K562 (cell line): ENCODE results near the gene GZMM. TPM values are rescaled to one million over a fixed set of nuclear protein-coding genes. Genes with fewer than 3 reads are reported as not detected.

ENCODE experiments used
- ATF1 ChIP-seq, 2 experiments: fragments of 450-650 bp in 1 of 2; IDR thresholded peaks; 2 replicates each; pipeline ENCODE4 v1.6.1; 2016; ENCODE audit warnings: missing compliant biosample characterization in 1 of 2, missing genetic modification characterization in 1 of 2
- CBFB ChIP-seq: sonication (generic); formaldehyde crosslinking; IDR thresholded peaks from 2 replicates; pipeline ENCODE4 v1.4.0; 2020; ENCODE audit warnings: mild to moderate bottlenecking, missing genetic modification reagents
- CBX3 ChIP-seq, 2 experiments: IDR thresholded peaks; 1 replicate in 1 of 2; 2 replicates in 1 of 2; pipeline ENCODE4 v1.6.1; 2012; ENCODE audit warnings: inconsistent platforms in 2 of 2, low read length in 2 of 2, borderline replicate concordance in 1 of 2, control low read depth in 1 of 2
- CC2D1A ChIP-seq: fragments of 450-650 bp; IDR thresholded peaks from 2 replicates; pipeline ENCODE4 v1.6.1; 2017; ENCODE audit warnings: mild to moderate bottlenecking
- CXXC5 ChIP-seq: fragments of 250-450 bp; sonication (Bioruptor Pico); IDR thresholded peaks from 2 replicates; pipeline ENCODE4 v1.8.0; 2022; ENCODE audit warnings: inconsistent platforms, mild to moderate bottlenecking, moderate library complexity
- HDAC2 ChIP-seq: fragments of 450-650 bp; IDR thresholded peaks from 2 replicates; pipeline ENCODE4 v1.6.1; 2016; ENCODE audit warnings: mild to moderate bottlenecking
- KLF13 ChIP-seq: fragments of 450-650 bp; IDR thresholded peaks from 2 replicates; pipeline ENCODE4 v1.6.1; 2016; ENCODE audit warnings: missing genetic modification characterization, low read depth, mild to moderate bottlenecking, missing compliant biosample characterization, moderate library complexity, borderline replicate concordance
- KLF16 ChIP-seq: IDR thresholded peaks from 2 replicates; pipeline ENCODE4 v1.6.1; 2016; ENCODE audit warnings: antibody characterized with exemption
- KLF6 ChIP-seq: fragments of 250-450 bp; sonication (Bioruptor Pico); IDR thresholded peaks from 2 replicates; pipeline ENCODE4 v1.4.0; 2020; ENCODE audit warnings: mild to moderate bottlenecking, moderate library complexity, borderline replicate concordance
- L3MBTL2 ChIP-seq: fragments of 450-650 bp; IDR thresholded peaks from 2 replicates; pipeline ENCODE4 v1.6.1; 2016; ENCODE audit warnings: mild to moderate bottlenecking, moderate library complexity
- LARP7 ChIP-seq: fragments of 450-650 bp; IDR thresholded peaks from 2 replicates; pipeline ENCODE4 v1.6.1; 2016
- MTA3 ChIP-seq: fragments of 450-650 bp; formaldehyde crosslinking; IDR thresholded peaks from 2 replicates; pipeline ENCODE4 v1.6.1; 2017; ENCODE audit warnings: mild to moderate bottlenecking, borderline replicate concordance
- MYNN ChIP-seq, 2 experiments: sonication (generic); formaldehyde crosslinking in 1 of 2; IDR thresholded peaks; 2 replicates each; pipeline versions ENCODE4 v1.5.0 to v1.6.1; 2016 to 2020; ENCODE audit warnings: antibody characterized with exemption in 1 of 2, missing genetic modification reagents in 1 of 2
- NBN ChIP-seq: fragments of 450-650 bp; IDR thresholded peaks from 2 replicates; pipeline ENCODE4 v1.6.1; 2016; ENCODE audit warnings: low read depth, mild to moderate bottlenecking
- NRF1 ChIP-seq, 2 experiments: fragments of 450-650 bp; IDR thresholded peaks in 1 of 2; conservative IDR thresholded peaks in 1 of 2; 2 replicates each; pipeline ENCODE4 v1.6.1; 2014; ENCODE audit warnings: mild to moderate bottlenecking in 2 of 2
- PHB ChIP-seq: fragments of 250-450 bp; sonication (Bioruptor Pico); IDR thresholded peaks from 2 replicates; pipeline ENCODE4 v1.5.0; 2021
- PHF21A ChIP-seq: fragments of 450-650 bp; IDR thresholded peaks from 2 replicates; pipeline ENCODE4 v1.6.1; 2017; ENCODE audit warnings: low read depth, borderline replicate concordance
- RB1 ChIP-seq: fragments of 450-650 bp; IDR thresholded peaks from 2 replicates; pipeline ENCODE4 v1.6.1; 2017; ENCODE audit warnings: low read depth, mild to moderate bottlenecking
- SIRT6 ChIP-seq: IDR thresholded peaks from one replicate; pipeline ENCODE4 v1.6.1; 2012; ENCODE audit warnings: low read depth, mild to moderate bottlenecking, control low read depth, inconsistent platforms, low read length, moderate library complexity
- SMAD4 ChIP-seq: fragments of 250-450 bp; sonication (Bioruptor Pico); conservative IDR thresholded peaks from 2 replicates; pipeline ENCODE4 v1.8.0; 2021; ENCODE audit warnings: inconsistent platforms, mild to moderate bottlenecking, moderate library complexity
- SRF ChIP-seq, 2 experiments: fragments of 250-450, 450-650 bp in 1 of 2; sonication (Bioruptor Pico) in 1 of 2; sonication (generic) in 1 of 2; formaldehyde crosslinking; IDR thresholded peaks; 2 replicates each; pipeline versions ENCODE4 v1.5.0 to v1.5.1; 2020 to 2022; ENCODE audit warnings: mild to moderate bottlenecking in 1 of 2, missing genetic modification reagents in 1 of 2
- U2AF2 ChIP-seq: fragments of 200-400 bp; formaldehyde crosslinking; optimal IDR thresholded peaks from 2 replicates; pipeline ENCODE3; 2017; ENCODE audit warnings: low read depth, mild to moderate bottlenecking, low read length
- XRCC5 ChIP-seq: fragments of 200-400 bp; formaldehyde crosslinking; IDR thresholded peaks from 2 replicates; pipeline ENCODE4 v1.6.1; 2017; ENCODE audit warnings: low read depth, mild to moderate bottlenecking, low read length
- ZBTB7A ChIP-seq: IDR thresholded peaks from 2 replicates; pipeline ENCODE4 v1.6.1; 2011; ENCODE audit warnings: low read depth, mild to moderate bottlenecking, low read length, moderate library complexity, borderline replicate concordance; ENCODE audit not compliant: control insufficient read depth
- ZC3H8 ChIP-seq: fragments of 450-650 bp; IDR thresholded peaks from 2 replicates; pipeline ENCODE4 v1.6.1; 2017
- ZNF175 ChIP-seq: fragments of 200-800 bp; sonication (Bioruptor generic); IDR thresholded peaks from 2 replicates; pipeline ENCODE4 v1.6.1; 2016; ENCODE audit warnings: low read depth, mild to moderate bottlenecking, missing genetic modification characterization, missing compliant biosample characterization
- polyA plus RNA-seq, 8 experiments: library from polyadenylated mRNA; depleted of rRNA in 4 of 8; stranded (reverse) in 5 of 8; unstranded in 3 of 8; fragments of >200 nt; fragmentation: Nextera tagmentation in 2 of 8; fragmentation: Illumina TruSeq in 1 of 8; extraction: Ambion mirVana in 2 of 8; extraction: Trizol in 1 of 8; gene quantifications; 2 replicates each; pipeline versions ENCODE4 v1.2.1 to v1.2.3, GENCODE V29; 2011 to 2014; ENCODE audit warnings: inconsistent platforms in 1 of 8, missing spikeins in 1 of 8
- total RNA-seq, 7 experiments: library from RNA; depleted of rRNA in 6 of 7; stranded (reverse); fragments of >200 nt in 6 of 7; fragmentation: Illumina TruSeq in 2 of 7; extraction: Trizol in 2 of 7; gene quantifications; 2 replicates each; pipeline versions ENCODE4 v1.2.1 to v1.2.3, GENCODE V29; 2011 to 2021; ENCODE audit warnings: low replicate concordance in 1 of 7
- TF ChIP-seq, protein P1 (sequence below), 3 experiments: IDR thresholded peaks in 2 of 3; conservative IDR thresholded peaks in 1 of 3; 2 replicates each; pipeline ENCODE4 v1.5.1; 2011 to 2012; ENCODE audit warnings: low read length in 3 of 3, mild to moderate bottlenecking in 3 of 3, control low read depth in 2 of 3, improper control_type of control experiment in 1 of 3, inconsistent platforms in 1 of 3, low read depth in 1 of 3, mixed read lengths in 1 of 3, moderate library complexity in 1 of 3; ENCODE audit not compliant: insufficient read depth in 2 of 3

The GZMM gene
- total and polyA plus RNA-seq, 9 of the 15 experiments (the other 6 are each of a cell fraction or from before 2014, with no cell fraction given), result 0.08 to 2.6 (median 0.70) TPM; not detected in 2

DNA sequence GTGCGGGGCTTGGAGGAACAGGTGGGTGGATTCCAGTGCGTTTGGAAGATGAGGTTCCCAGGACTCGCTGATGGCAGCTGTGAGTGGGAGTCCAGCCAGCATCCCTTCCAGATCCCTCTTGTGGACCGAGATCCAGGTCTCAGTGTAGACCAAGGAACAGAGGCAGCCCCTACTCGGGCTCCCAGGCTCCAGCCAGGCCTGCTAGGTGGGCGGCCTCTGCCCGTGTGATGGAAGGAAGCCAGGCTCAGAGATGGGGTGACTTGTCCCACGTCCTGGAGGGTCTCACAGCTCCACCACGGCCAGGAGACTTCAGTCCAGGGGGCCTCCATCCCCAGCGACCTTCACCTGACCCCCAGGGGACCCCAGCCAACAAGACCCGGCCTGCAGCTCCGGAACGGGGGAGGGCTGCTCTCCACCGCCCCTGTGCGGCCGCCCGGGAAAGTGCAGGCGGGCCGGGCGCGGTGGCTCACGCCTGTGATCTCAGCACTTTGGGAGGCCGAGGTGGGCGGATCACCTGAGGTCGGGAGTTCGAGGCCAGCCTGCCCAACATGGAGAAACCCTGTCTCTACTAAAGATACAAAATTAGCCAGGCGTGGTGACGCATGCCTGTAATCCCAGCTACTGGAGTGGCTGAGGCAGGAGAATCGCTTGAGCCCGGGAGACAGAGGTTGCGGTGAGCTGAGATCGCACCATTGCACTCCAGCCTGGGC lies 48.3 kb upstream of the GZMM start (continued):
- TF ChIP-seq SMAD4, result peak; percentile 56; the same call in 1 of the 2 replicates
- TF ChIP-seq CBFB (CRISPR knock-in tag), result 0 out of 2 replicates have a peak, but pooled peaks have one; percentile 55
- no peak for TF ChIP-seq SRF (CRISPR knock-in tag; IDR thresholded peaks at IDR 0.05)
- TF ChIP-seq, protein P1, sequence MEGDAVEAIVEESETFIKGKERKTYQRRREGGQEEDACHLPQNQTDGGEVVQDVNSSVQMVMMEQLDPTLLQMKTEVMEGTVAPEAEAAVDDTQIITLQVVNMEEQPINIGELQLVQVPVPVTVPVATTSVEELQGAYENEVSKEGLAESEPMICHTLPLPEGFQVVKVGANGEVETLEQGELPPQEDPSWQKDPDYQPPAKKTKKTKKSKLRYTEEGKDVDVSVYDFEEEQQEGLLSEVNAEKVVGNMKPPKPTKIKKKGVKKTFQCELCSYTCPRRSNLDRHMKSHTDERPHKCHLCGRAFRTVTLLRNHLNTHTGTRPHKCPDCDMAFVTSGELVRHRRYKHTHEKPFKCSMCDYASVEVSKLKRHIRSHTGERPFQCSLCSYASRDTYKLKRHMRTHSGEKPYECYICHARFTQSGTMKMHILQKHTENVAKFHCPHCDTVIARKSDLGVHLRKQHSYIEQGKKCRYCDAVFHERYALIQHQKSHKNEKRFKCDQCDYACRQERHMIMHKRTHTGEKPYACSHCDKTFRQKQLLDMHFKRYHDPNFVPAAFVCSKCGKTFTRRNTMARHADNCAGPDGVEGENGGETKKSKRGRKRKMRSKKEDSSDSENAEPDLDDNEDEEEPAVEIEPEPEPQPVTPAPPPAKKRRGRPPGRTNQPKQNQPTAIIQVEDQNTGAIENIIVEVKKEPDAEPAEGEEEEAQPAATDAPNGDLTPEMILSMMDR (IDR thresholded peaks at IDR 0.05 in 2 of 3, conservative IDR thresholded peaks at IDR 0.05 in 1 of 3; ENCODE audit: insufficient read depth in 2 of 3, low read depth in 1 of 3, low read length in 3 of 3), result peak; percentile 66 to 88 (median 84)
- peak; percentile 55 for TF ChIP-seq CXXC5 (CRISPR knock-in tag)
- no peak for TF ChIP-seq ZNF175 (CRISPR knock-in tag)
- peak; percentile 77; the same call in 1 of the 2 replicates for TF ChIP-seq HDAC2
- peak; percentile 34; the same call in 1 of the 2 replicates for TF ChIP-seq CC2D1A
- peak; percentile 96 for TF ChIP-seq ZBTB7A
- TF ChIP-seq XRCC5, result 0 out of 2 replicates have a peak, but pooled peaks have one; percentile 65
- TF ChIP-seq PHF21A, result no peak
- TF ChIP-seq KLF13, result peak; percentile 83; the same call in 1 of the 2 replicates
- 0 out of 2 replicates have a peak, but pooled peaks have one; percentile 46 for TF ChIP-seq LARP7
- peak in 1 of 2 experiments; percentile 33; a peak in 1 of 4 replicates for TF ChIP-seq NRF1 (conservative IDR thresholded peaks at IDR 0.05 in 1 of 2, IDR thresholded peaks at IDR 0.05 in 1 of 2)
- no peak for TF ChIP-seq ATF1 (CRISPR knock-in tag; IDR thresholded peaks at IDR 0.05)
- peak; percentile 30; the same call in 1 of the 2 replicates for TF ChIP-seq ATF1 (tag; IDR thresholded peaks at IDR 0.05)
- TF ChIP-seq MTA3, result 0 out of 2 replicates have a peak, but pooled peaks have one; percentile 54
- TF ChIP-seq KLF6 (CRISPR knock-in tag), result no peak
- peak; percentile 57; the same call in 1 of the 2 replicates for TF ChIP-seq RB1
- TF ChIP-seq CBX3 (IDR thresholded peaks at IDR 0.05; ENCODE audit: borderline replicate concordance in 1 of 2, low read length in 2 of 2), result peak in 1 of 2 experiments; percentile 70; a peak in 1 of 3 replicates
- 0 out of 2 replicates have a peak, but pooled peaks have one; percentile 34 for TF ChIP-seq ZC3H8
- TF ChIP-seq L3MBTL2, result no peak
- TF ChIP-seq U2AF2, result no peak
- 0 out of 2 replicates have a peak, but pooled peaks have one; percentile 24 for TF ChIP-seq PHB (CRISPR knock-in tag)
- TF ChIP-seq SIRT6, result no peak
- TF ChIP-seq NBN, result 0 out of 2 replicates have a peak, but pooled peaks have one; percentile 31
- TF ChIP-seq KLF16, result peak; percentile 54; the same call in 1 of the 2 replicates
- TF ChIP-seq MYNN (IDR thresholded peaks at IDR 0.05), result no peak
- TF ChIP-seq MYNN (CRISPR knock-in tag; IDR thresholded peaks at IDR 0.05), result no peak
